Smooth muscle cell (in vitro differentiated cells): Measurements from ENCODE around the gene FAM170B. TPM values are rescaled to one million over a fixed set of nuclear protein-coding genes. Genes with fewer than 3 reads are reported as not detected.
A peak's percentile ranks its signal among the peaks of the same experiment; 100 is the strongest.

Experiments
- DNase-seq: peaks from one replicate; lab custom pipeline; 2025; ENCODE audit not compliant: unreplicated experiment; lab: John Stamatoyannopoulos, UW
- H2AFZ ChIP-seq: fragments of 200-600 bp; sonication (generic); 2 replicates; pipeline ENCODE4 v1.6.0; 2016; ENCODE audit warnings: antibody characterized with exemption, low read depth, mild to moderate bottlenecking
- H3F3A ChIP-seq: fragments of 200-600 bp; sonication (generic); 2 replicates; pipeline ENCODE4 v1.6.0; 2017; ENCODE audit warnings: antibody characterized with exemption, low read depth
- H3K27ac ChIP-seq: fragments of 200-600 bp; sonication (generic); 2 replicates; pipeline ENCODE4 v1.5.1; 2016; ENCODE audit warnings: low read depth, mild to moderate bottlenecking
- H3K27me3 ChIP-seq: fragments of 200-600 bp; sonication (generic); 2 replicates; pipeline ENCODE4 v1.6.1; 2016; ENCODE audit warnings: low read depth, mild to moderate bottlenecking
- H3K36me3 ChIP-seq: fragments of 200-600 bp; sonication (generic); 2 replicates; pipeline ENCODE4 v1.5.1; 2016; ENCODE audit warnings: low read depth
- H3K4me1 ChIP-seq: fragments of 200-600 bp; sonication (generic); 2 replicates; pipeline ENCODE4 v1.5.1; 2016; ENCODE audit warnings: low read depth
- H3K4me2 ChIP-seq: fragments of 200-600 bp; sonication (generic); 2 replicates; pipeline ENCODE4 v1.6.0; 2016; ENCODE audit warnings: mild to moderate bottlenecking
- H3K4me3 ChIP-seq: fragments of 200-600 bp; sonication (generic); 2 replicates; pipeline ENCODE4 v1.5.1; 2016; ENCODE audit warnings: mild to moderate bottlenecking
- H3K79me2 ChIP-seq: fragments of 200-600 bp; sonication (generic); 2 replicates; pipeline ENCODE4 v1.6.0; 2016; ENCODE audit warnings: low read depth, mild to moderate bottlenecking
- H3K9ac ChIP-seq: fragments of 200-600 bp; sonication (generic); 2 replicates; pipeline ENCODE4 v1.6.0; 2016; ENCODE audit warnings: low read depth
- H3K9me3 ChIP-seq: fragments of 200-600 bp; sonication (generic); replicated peaks from 2 replicates; pipeline ENCODE4 v1.5.1; 2016; ENCODE audit warnings: low read depth
- H4K20me1 ChIP-seq: fragments of 200-600 bp; sonication (generic); 2 replicates; pipeline ENCODE4 v1.6.0; 2016; ENCODE audit warnings: low read depth
- WGBS: methylation state at CpG from one replicate; pipeline ENCODE4 v1.1.7; 2016; ENCODE audit warnings: low lambda C conversion rate; 5-methylcytosine and 5-hydroxymethylcytosine counted together
- polyA plus RNA-seq: library from polyadenylated mRNA; unstranded; fragments of >200 nt; fragmentation: Nextera tagmentation; extraction: Ambion mirVana; gene quantifications from 2 replicates; pipeline ENCODE4 v1.2.1, GENCODE V29; 2016
- total RNA-seq: library from RNA; depleted of rRNA; stranded (reverse); fragments of >200 nt; gene quantifications from 2 replicates; pipeline ENCODE4 v1.2.3, GENCODE V29; 2014
- TF ChIP-seq, protein P1 (sequence below): fragments of 200-600 bp; sonication (generic); IDR thresholded peaks from 2 replicates; pipeline ENCODE4 v1.5.1; 2017; ENCODE audit warnings: borderline replicate concordance, mild to moderate bottlenecking, antibody characterized with exemption; ENCODE audit not compliant: insufficient read depth, poor library complexity, severe bottlenecking

The FAM170B gene
- total and polyA plus RNA-seq, 2 experiments from 2014 or later: not detected

DNA sequence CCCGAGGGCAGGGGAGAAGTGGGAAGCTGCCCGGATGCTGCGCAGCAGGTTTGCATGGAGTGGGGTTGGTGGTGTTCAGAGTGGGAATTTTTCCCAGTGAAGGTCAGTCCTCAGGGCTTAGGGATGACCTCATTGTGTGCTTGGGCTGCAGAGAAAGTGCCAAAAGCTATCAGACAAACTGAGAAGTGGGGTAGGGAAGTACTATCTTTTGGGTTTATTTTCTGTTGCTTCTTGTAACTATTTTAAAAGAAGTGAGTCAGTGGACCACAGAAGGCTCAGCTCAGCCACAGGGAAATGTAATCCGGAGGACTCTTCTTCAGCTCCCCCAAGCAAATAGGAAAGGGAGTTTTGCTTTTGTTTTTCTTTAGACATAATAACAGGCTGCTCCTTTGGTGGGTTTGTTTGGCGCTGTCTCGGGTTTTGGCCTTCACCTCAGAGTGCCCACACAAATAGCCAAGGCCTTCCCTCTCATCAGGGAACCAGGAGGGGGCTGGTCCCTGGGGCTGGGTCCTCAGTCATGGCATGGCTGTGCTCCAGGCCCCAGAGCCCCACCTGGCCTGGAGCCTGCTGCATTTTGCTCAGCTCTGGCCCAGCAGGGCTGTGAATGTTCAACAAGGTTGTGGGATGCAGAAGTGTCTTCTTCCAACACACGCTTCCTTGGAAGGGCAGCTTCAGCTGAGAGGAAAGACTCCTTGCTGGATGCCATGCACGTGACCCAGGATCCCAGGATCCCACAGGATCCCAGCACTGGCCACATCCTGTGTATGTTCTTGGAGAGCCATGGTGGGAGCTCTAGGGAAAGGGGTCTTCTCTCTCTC is 5.4 kb upstream of the FAM170B start:
- H3K27me3 ChIP-seq: no peaks in the 10 kb centered on the region
- H3K79me2 ChIP-seq: no peaks in the 10 kb centered on the region
- H3K27ac ChIP-seq: peak overlapping the region; percentile 99
- WGBS: 34% methylated on average over 8 of the region's 8 CpGs
- TF ChIP-seq, protein P1, sequence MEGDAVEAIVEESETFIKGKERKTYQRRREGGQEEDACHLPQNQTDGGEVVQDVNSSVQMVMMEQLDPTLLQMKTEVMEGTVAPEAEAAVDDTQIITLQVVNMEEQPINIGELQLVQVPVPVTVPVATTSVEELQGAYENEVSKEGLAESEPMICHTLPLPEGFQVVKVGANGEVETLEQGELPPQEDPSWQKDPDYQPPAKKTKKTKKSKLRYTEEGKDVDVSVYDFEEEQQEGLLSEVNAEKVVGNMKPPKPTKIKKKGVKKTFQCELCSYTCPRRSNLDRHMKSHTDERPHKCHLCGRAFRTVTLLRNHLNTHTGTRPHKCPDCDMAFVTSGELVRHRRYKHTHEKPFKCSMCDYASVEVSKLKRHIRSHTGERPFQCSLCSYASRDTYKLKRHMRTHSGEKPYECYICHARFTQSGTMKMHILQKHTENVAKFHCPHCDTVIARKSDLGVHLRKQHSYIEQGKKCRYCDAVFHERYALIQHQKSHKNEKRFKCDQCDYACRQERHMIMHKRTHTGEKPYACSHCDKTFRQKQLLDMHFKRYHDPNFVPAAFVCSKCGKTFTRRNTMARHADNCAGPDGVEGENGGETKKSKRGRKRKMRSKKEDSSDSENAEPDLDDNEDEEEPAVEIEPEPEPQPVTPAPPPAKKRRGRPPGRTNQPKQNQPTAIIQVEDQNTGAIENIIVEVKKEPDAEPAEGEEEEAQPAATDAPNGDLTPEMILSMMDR: no peak
- H3K9ac ChIP-seq: peak overlapping the region; percentile 92
- no peaks in the 10 kb centered on the region for H3K4me1 ChIP-seq
- no peak overlapping the region for H2AFZ ChIP-seq
- H3F3A ChIP-seq: no peaks in the 10 kb centered on the region
- H3K4me3 ChIP-seq: no peak overlapping the region
- no peak for DNase-seq
- no peaks in the 10 kb centered on the region for H3K9me3 ChIP-seq
- peak overlapping the region; percentile 71 for H3K4me2 ChIP-seq
- H3K36me3 ChIP-seq: no peaks in the 10 kb centered on the region
- no peaks in the 10 kb centered on the region for H4K20me1 ChIP-seq

DNA sequence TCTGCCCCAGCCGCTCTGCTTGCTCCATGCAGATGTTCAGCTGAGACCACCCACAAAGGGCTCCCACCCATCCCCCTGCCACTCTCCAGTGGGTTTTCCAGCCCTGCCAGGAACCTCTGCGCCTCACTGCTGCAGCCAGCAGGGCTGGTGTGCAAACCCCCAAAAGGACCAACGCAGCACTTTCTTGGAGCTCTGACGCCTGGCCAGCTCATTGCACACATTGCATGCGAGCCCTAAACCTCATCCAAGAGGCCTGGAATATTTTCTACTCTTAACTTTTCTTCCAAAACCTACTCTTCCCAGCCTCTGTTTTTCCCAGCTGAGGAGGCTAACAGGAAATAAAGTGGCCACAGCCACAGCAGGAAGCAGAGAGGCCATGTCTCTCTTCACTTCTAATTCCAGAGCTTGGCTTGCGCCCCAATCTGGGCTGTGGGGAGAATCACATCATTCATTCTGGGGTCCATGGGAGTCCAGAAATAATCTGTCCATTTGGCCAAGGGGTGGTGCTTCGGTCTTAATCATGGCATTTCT is 4.6 kb upstream of the FAM170B start:
- TF ChIP-seq, protein P1: no peak
- no peaks in the 10 kb centered on the region for H3K9me3 ChIP-seq
- H3K4me2 ChIP-seq: peak overlapping the region; percentile 71
- no peaks in the 10 kb centered on the region for H3K79me2 ChIP-seq
- no peaks in the 10 kb centered on the region for H3K36me3 ChIP-seq
- no peaks in the 10 kb centered on the region for H3K4me1 ChIP-seq
- WGBS: 51% methylated on average over 7 of the region's 7 CpGs
- H3K4me3 ChIP-seq: no peak overlapping the region
- no peak overlapping the region for H2AFZ ChIP-seq
- no peak for DNase-seq
- no peaks in the 10 kb centered on the region for H3F3A ChIP-seq
- peak overlapping the region; percentile 99 for H3K27ac ChIP-seq
- H3K27me3 ChIP-seq: no peaks in the 10 kb centered on the region
- H3K9ac ChIP-seq: peak overlapping the region; percentile 92
- no peaks in the 10 kb centered on the region for H4K20me1 ChIP-seq

DNA sequence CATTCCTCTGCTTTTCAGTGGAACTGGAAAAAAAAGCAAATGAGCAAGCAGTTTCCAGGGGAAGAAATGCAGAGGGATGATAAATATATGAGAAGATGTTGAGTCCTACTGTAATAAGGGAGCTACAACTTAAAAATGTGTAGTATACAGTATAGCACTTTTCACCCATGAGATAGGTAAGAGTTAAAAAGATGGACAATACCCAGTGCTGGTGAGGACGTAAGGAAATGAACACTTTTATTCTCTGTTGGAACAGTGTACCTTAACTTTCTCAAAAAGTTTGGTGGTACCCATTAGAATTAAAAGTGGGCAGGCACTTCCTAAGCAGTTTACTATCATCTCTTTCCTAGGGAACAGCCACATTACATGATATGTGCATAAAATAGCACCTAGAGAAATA is 2.7 kb upstream of the FAM170B start:
- Histone ChIP-seq H3K4me1 (no peaks in the 10 kb centered on the region), H3K9ac (peak overlapping the region; percentile 49), H4K20me1 (no peaks in the 10 kb centered on the region), H3K4me3 (no peak overlapping the region), H3F3A (no peaks in the 10 kb centered on the region), H3K4me2 (peak overlapping the region; percentile 34), H3K27me3 (no peaks in the 10 kb centered on the region), H3K79me2 (no peaks in the 10 kb centered on the region), H2AFZ (no peak overlapping the region), H3K27ac (peak overlapping the region; percentile 78), H3K36me3 (no peaks in the 10 kb centered on the region), H3K9me3 (no peaks in the 10 kb centered on the region)
- 100% methylated on average over 1 of the region's 1 CpG for WGBS
- DNase-seq: no peak
- TF ChIP-seq, protein P1: no peak
